HepG2 (cell line): Measurements from ENCODE around the gene COL9A3. TPM values are rescaled to one million over a fixed set of nuclear protein-coding genes. Genes with fewer than 3 reads are reported as not detected.
A peak's percentile ranks its signal among the peaks of the same experiment; 100 is the strongest.

ENCODE experiments used
- HNF4A ChIP-seq: sonication (generic); formaldehyde crosslinking; IDR thresholded peaks from 2 replicates; pipeline ENCODE4 v1.4.0; 2020; ENCODE audit warnings: missing genetic modification reagents
- HNRNPL ChIP-seq: fragments of 200-400 bp; formaldehyde crosslinking; IDR thresholded peaks from 2 replicates; pipeline ENCODE4 v1.6.1; 2017; ENCODE audit warnings: mild to moderate bottlenecking, low read depth, low read length
- HOXA9 ChIP-seq: sonication (generic); formaldehyde crosslinking; IDR thresholded peaks from 2 replicates; pipeline ENCODE4 v1.8.1; 2022; ENCODE audit warnings: missing genetic modification reagents, mild to moderate bottlenecking, moderate library complexity, borderline replicate concordance
- LBX2 ChIP-seq: sonication (generic); formaldehyde crosslinking; IDR thresholded peaks from 2 replicates; pipeline ENCODE4 v1.5.0; 2020; ENCODE audit warnings: missing genetic modification reagents, mild to moderate bottlenecking, borderline replicate concordance
- MAF1 ChIP-seq: sonication (generic); formaldehyde crosslinking; IDR thresholded peaks from 2 replicates; pipeline ENCODE4 v1.5.0; 2020; ENCODE audit warnings: missing genetic modification reagents, borderline replicate concordance
- NCOA2 ChIP-seq: sonication (generic); formaldehyde crosslinking; IDR thresholded peaks from 2 replicates; pipeline ENCODE4 v1.8.0; 2022; ENCODE audit warnings: inconsistent platforms
- NFYC ChIP-seq: IDR thresholded peaks from 2 replicates; pipeline ENCODE4 v1.6.1; 2016; ENCODE audit warnings: missing genetic modification reagents, missing compliant biosample characterization
- NKX3-1 ChIP-seq: sonication (generic); formaldehyde crosslinking; IDR thresholded peaks from 2 replicates; pipeline ENCODE4 v1.5.0; 2020; ENCODE audit warnings: missing genetic modification reagents
- PAF1 ChIP-seq: IDR thresholded peaks from 2 replicates; pipeline ENCODE4 v1.6.1; 2016; ENCODE audit warnings: missing genetic modification reagents, missing compliant biosample characterization
- PHF20 ChIP-seq: sonication (generic); formaldehyde crosslinking; IDR thresholded peaks from 2 replicates; pipeline ENCODE4 v1.5.0; 2020; ENCODE audit warnings: mild to moderate bottlenecking, missing genetic modification reagents
- POGZ ChIP-seq: sonication (generic); formaldehyde crosslinking; IDR thresholded peaks from 2 replicates; pipeline ENCODE4 v1.4.0; 2020; ENCODE audit warnings: mild to moderate bottlenecking, missing genetic modification reagents
- RBM39 ChIP-seq: fragments of 200-400 bp; formaldehyde crosslinking; IDR thresholded peaks from one replicate; pipeline ENCODE4 v1.6.1; 2018; ENCODE audit warnings: antibody characterized with exemption, mild to moderate bottlenecking, low read depth, low read length; ENCODE audit not compliant: poor library complexity, severe bottlenecking
- SATB2 ChIP-seq: sonication (generic); formaldehyde crosslinking; IDR thresholded peaks from 2 replicates; pipeline ENCODE4 v1.5.0; 2020; ENCODE audit warnings: missing genetic modification reagents
- SETDB1 ChIP-seq: sonication (generic); formaldehyde crosslinking; IDR thresholded peaks from 2 replicates; pipeline ENCODE4 v1.5.1; 2020; ENCODE audit warnings: missing genetic modification reagents, mild to moderate bottlenecking, borderline replicate concordance
- STAT5B ChIP-seq: sonication (generic); formaldehyde crosslinking; IDR thresholded peaks from 2 replicates; pipeline ENCODE4 v1.4.0; 2020; ENCODE audit warnings: missing genetic modification reagents
- ZBTB3 ChIP-seq: sonication (generic); formaldehyde crosslinking; IDR thresholded peaks from 2 replicates; pipeline ENCODE4 v1.4.0; 2020; ENCODE audit warnings: low read depth, mild to moderate bottlenecking, moderate library complexity, missing genetic modification reagents, borderline replicate concordance
- ZBTB7A ChIP-seq: sonication (generic); formaldehyde crosslinking; IDR thresholded peaks from 2 replicates; pipeline ENCODE4 v1.8.0; 2022; ENCODE audit warnings: mild to moderate bottlenecking, missing genetic modification reagents
- ZFP82 ChIP-seq: sonication (generic); formaldehyde crosslinking; IDR thresholded peaks from 2 replicates; pipeline ENCODE4 v1.5.1; 2020; ENCODE audit warnings: mild to moderate bottlenecking, missing genetic modification reagents, borderline replicate concordance
- ZNF124 ChIP-seq: sonication (generic); formaldehyde crosslinking; IDR thresholded peaks from 2 replicates; pipeline ENCODE4 v1.4.0; 2020; ENCODE audit warnings: missing genetic modification reagents
- ZNF367 ChIP-seq: sonication (generic); formaldehyde crosslinking; IDR thresholded peaks from 2 replicates; pipeline ENCODE4 v1.4.0; 2020; ENCODE audit warnings: missing genetic modification reagents, borderline replicate concordance
- ZNF547 ChIP-seq: sonication (generic); formaldehyde crosslinking; IDR thresholded peaks from 2 replicates; pipeline ENCODE4 v1.5.1; 2020; ENCODE audit warnings: mild to moderate bottlenecking, missing genetic modification reagents
- polyA plus RNA-seq, 8 experiments: library from polyadenylated mRNA; depleted of rRNA in 3 of 8; stranded (reverse) in 7 of 8; unstranded in 1 of 8; fragments of >200 nt; fragmentation: Illumina TruSeq in 4 of 8; extraction: Trizol in 4 of 8; gene quantifications; 2 replicates each; pipeline versions ENCODE4 v1.2.1 to v1.2.3, GENCODE V29; 2011 to 2016; ENCODE audit warnings: low read depth in 4 of 8, missing spikeins in 1 of 8, mixed read lengths in 1 of 8; ENCODE audit not compliant: insufficient read depth in 1 of 8
- total RNA-seq, 5 experiments: library from RNA; depleted of rRNA; stranded (reverse); fragments of >200 nt; fragmentation: Illumina TruSeq; extraction: Trizol; gene quantifications; 2 replicates each; pipeline ENCODE4 v1.2.3, GENCODE V29; 2016; ENCODE audit warnings: low read depth in 1 of 5
- TF ChIP-seq, protein P1 (sequence below): sonication (generic); formaldehyde crosslinking; IDR thresholded peaks from 2 replicates; pipeline ENCODE4 v1.9.0; 2021; ENCODE audit warnings: missing genetic modification reagents, borderline replicate concordance
- TF ChIP-seq, protein P2 (sequence below): sonication (generic); formaldehyde crosslinking; IDR thresholded peaks from 2 replicates; pipeline ENCODE4 v1.9.0; 2022; ENCODE audit warnings: missing genetic modification reagents, mild to moderate bottlenecking, borderline replicate concordance

COL9A3 gene
- total and polyA plus RNA-seq, 2 of the 13 experiments (the other 11 are each of a cell fraction or from before 2014, with no cell fraction given) = 155 to 204 TPM

GRCh38 chr20:62791301-62792181 lies 25.3 kb upstream of the COL9A3 start (continued):
- TF ChIP-seq, protein P1, sequence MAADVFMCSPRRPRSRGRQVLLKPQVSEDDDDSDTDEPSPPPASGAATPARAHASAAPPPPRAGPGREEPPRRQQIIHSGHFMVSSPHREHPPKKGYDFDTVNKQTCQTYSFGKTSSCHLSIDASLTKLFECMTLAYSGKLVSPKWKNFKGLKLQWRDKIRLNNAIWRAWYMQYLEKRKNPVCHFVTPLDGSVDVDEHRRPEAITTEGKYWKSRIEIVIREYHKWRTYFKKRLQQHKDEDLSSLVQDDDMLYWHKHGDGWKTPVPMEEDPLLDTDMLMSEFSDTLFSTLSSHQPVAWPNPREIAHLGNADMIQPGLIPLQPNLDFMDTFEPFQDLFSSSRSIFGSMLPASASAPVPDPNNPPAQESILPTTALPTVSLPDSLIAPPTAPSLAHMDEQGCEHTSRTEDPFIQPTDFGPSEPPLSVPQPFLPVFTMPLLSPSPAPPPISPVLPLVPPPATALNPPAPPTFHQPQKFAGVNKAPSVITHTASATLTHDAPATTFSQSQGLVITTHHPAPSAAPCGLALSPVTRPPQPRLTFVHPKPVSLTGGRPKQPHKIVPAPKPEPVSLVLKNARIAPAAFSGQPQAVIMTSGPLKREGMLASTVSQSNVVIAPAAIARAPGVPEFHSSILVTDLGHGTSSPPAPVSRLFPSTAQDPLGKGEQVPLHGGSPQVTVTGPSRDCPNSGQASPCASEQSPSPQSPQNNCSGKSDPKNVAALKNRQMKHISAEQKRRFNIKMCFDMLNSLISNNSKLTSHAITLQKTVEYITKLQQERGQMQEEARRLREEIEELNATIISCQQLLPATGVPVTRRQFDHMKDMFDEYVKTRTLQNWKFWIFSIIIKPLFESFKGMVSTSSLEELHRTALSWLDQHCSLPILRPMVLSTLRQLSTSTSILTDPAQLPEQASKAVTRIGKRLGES (CRISPR knock-in tag) = no peak
- TF ChIP-seq, protein P2, sequence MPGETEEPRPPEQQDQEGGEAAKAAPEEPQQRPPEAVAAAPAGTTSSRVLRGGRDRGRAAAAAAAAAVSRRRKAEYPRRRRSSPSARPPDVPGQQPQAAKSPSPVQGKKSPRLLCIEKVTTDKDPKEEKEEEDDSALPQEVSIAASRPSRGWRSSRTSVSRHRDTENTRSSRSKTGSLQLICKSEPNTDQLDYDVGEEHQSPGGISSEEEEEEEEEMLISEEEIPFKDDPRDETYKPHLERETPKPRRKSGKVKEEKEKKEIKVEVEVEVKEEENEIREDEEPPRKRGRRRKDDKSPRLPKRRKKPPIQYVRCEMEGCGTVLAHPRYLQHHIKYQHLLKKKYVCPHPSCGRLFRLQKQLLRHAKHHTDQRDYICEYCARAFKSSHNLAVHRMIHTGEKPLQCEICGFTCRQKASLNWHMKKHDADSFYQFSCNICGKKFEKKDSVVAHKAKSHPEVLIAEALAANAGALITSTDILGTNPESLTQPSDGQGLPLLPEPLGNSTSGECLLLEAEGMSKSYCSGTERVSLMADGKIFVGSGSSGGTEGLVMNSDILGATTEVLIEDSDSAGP (CRISPR knock-in tag) = peak; percentile 48; the same call in 1 of the 2 replicates
- TF ChIP-seq LBX2 (CRISPR knock-in tag) = no peak
- TF ChIP-seq NFYC (CRISPR knock-in tag) = no peak; the same call in 1 of the 2 replicates
- no peak for TF ChIP-seq ZFP82 (CRISPR knock-in tag)
- no peak for TF ChIP-seq HNF4A
- no peak for TF ChIP-seq SATB2 (CRISPR knock-in tag)
- no peak for TF ChIP-seq ZNF367 (CRISPR knock-in tag)
- TF ChIP-seq ZBTB7A = peak; percentile 57; the same call in 1 of the 2 replicates
- no peak for TF ChIP-seq MAF1
- TF ChIP-seq SETDB1 = no peak
- peak; percentile 24; the same call in 1 of the 2 replicates for TF ChIP-seq POGZ
- TF ChIP-seq NCOA2 (CRISPR knock-in tag) = no peak; the same call in 1 of the 2 replicates
- peak; percentile 84; the same call in 1 of the 2 replicates for TF ChIP-seq HNRNPL
- TF ChIP-seq ZNF547 (CRISPR knock-in tag) = peak; percentile 81
- no peak for TF ChIP-seq HOXA9
- TF ChIP-seq ZNF124 = peak; percentile 90; the same call in 1 of the 2 replicates
- TF ChIP-seq STAT5B (CRISPR knock-in tag) = no peak
- TF ChIP-seq NKX3-1 = no peak
- peak; percentile 34 for TF ChIP-seq RBM39
- no peak for TF ChIP-seq PAF1 (CRISPR knock-in tag)
- TF ChIP-seq ZBTB3 = no peak
- no peak for TF ChIP-seq PHF20 (CRISPR knock-in tag)
